Tibial nerve (tissue), 4 donors: Measurements from ENCODE around the gene ANO6.

Source experiments
- EP300 ChIP-seq, 2 donors: sonication (generic); formaldehyde crosslinking; IDR thresholded peaks; one replicate each; pipeline ENCODE4 v1.6.1; 2017; ENCODE audit warnings: antibody characterized with exemption in 2 of 2, mild to moderate bottlenecking in 1 of 2
- POLR2A ChIP-seq, 2 donors: fragments of 450-650 bp; IDR thresholded peaks; one replicate each; pipeline ENCODE4 v1.6.1; 2017; ENCODE audit warnings: antibody characterized with exemption in 2 of 2, mild to moderate bottlenecking in 2 of 2, moderate library complexity in 2 of 2
- TF ChIP-seq, protein P1 (sequence below), 5 experiments: fragments of 200-600 bp in 3 of 5; fragments of 450-650 bp in 2 of 5; sonication (generic) in 3 of 5; IDR thresholded peaks; one replicate each; pipeline ENCODE4 v1.5.1; 2016 to 2019; ENCODE audit warnings: antibody characterized with exemption in 5 of 5, mild to moderate bottlenecking in 3 of 5, moderate library complexity in 2 of 5

DNA sequence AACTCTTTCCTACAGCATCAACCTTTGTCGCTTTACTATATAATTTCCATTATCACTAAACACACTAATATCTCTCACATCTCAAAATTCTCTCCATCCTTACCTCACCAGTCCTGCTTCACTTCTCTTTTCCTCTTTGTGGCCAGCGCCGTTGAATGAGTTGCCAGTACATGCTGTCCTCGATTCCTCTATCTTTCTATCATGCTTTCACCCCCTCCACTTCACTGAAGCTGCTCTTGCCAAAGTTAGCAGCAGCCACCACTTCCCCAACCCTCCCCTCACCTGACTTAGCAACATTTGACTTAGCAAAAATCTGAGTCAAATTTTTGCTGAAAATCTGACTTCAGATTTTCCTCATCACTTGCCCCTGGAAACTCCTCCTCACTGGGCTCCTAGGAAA is 210.4 kb downstream of the ANO6 start:
- TF ChIP-seq, protein P1, sequence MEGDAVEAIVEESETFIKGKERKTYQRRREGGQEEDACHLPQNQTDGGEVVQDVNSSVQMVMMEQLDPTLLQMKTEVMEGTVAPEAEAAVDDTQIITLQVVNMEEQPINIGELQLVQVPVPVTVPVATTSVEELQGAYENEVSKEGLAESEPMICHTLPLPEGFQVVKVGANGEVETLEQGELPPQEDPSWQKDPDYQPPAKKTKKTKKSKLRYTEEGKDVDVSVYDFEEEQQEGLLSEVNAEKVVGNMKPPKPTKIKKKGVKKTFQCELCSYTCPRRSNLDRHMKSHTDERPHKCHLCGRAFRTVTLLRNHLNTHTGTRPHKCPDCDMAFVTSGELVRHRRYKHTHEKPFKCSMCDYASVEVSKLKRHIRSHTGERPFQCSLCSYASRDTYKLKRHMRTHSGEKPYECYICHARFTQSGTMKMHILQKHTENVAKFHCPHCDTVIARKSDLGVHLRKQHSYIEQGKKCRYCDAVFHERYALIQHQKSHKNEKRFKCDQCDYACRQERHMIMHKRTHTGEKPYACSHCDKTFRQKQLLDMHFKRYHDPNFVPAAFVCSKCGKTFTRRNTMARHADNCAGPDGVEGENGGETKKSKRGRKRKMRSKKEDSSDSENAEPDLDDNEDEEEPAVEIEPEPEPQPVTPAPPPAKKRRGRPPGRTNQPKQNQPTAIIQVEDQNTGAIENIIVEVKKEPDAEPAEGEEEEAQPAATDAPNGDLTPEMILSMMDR (IDR thresholded peaks at IDR 0.05): no peak
- TF ChIP-seq POLR2A (IDR thresholded peaks at IDR 0.05) (no peak), EP300 (IDR thresholded peaks at IDR 0.05) (no peak)
